Effector memory CD8-positive, alpha-beta T cell (primary cell): ENCODE measurements around the gene PGAM1.
A peak's percentile ranks its signal among the peaks of the same experiment; 100 is the strongest.

ENCODE experiments used
- ATAC-seq: fragments of 150-1000 bp; cut with Tn5 transposase; replicated peaks from 2 replicates; pipeline ENCODE4 v1.10.0; 2021; ENCODE audit warnings: mild to moderate bottlenecking, moderate library complexity
- DNase-seq, 3 experiments: peaks; one replicate each; pipeline ENCODE4 v3.0.0; 2021
- H3K27ac Mint-ChIP-seq, 2 donors: one replicate each; pipeline ENCODE4 v1.8.0; 2022; ENCODE audit warnings: mild to moderate bottlenecking in 2 of 2, mixed read lengths in 2 of 2, moderate library complexity in 2 of 2
- H3K27me3 Mint-ChIP-seq, 2 donors: one replicate each; pipeline ENCODE4 v1.8.0; 2022; ENCODE audit warnings: mixed read lengths in 2 of 2
- H3K36me3 Mint-ChIP-seq: one replicate; pipeline ENCODE4 v1.8.0; 2022; ENCODE audit warnings: mild to moderate bottlenecking, moderate library complexity, mixed read lengths; ENCODE audit not compliant: insufficient read depth
- H3K4me1 Mint-ChIP-seq, 2 donors: one replicate each; pipeline ENCODE4 v1.8.0; 2022; ENCODE audit warnings: low read depth in 2 of 2, mixed read lengths in 2 of 2
- H3K4me3 Mint-ChIP-seq, 2 donors: one replicate each; pipeline ENCODE4 v1.8.0; 2022; ENCODE audit warnings: mild to moderate bottlenecking in 2 of 2, mixed read lengths in 2 of 2, moderate library complexity in 2 of 2
- H3K9me3 Mint-ChIP-seq, 2 donors: one replicate each; pipeline ENCODE4 v1.8.0; 2022; ENCODE audit warnings: mixed read lengths in 2 of 2

PGAM1 gene

GRCh38 chr10:97426776-97427570 lies 982 bp downstream of the PGAM1 start:
- no peak for DNase-seq
- H3K4me3 Mint-ChIP-seq = peak overlapping the region; percentile 87 to 93
- H3K27ac Mint-ChIP-seq = peak overlapping the region; percentile 93 to 98
- no peak for ATAC-seq
- no peaks in the 10 kb centered on the region for H3K9me3 Mint-ChIP-seq
- peaks cover 27 to 28% of the 10 kb centered on the region in 2 donors for H3K4me1 Mint-ChIP-seq
- H3K36me3 Mint-ChIP-seq = peaks cover 52% of the 10 kb centered on the region
- no peaks in the 10 kb centered on the region for H3K27me3 Mint-ChIP-seq

- ATAC-seq (no peak), DNase-seq (no peak)
- no peaks in the 10 kb centered on the region for H3K9me3 Mint-ChIP-seq
- H3K36me3 Mint-ChIP-seq = peaks cover 54% of the 10 kb centered on the region
- H3K27me3 Mint-ChIP-seq = no peaks in the 10 kb centered on the region
- peaks cover 27 to 28% of the 10 kb centered on the region in 2 donors for H3K4me1 Mint-ChIP-seq
- peak overlapping the region; percentile 87 to 93 for H3K4me3 Mint-ChIP-seq
- H3K27ac Mint-ChIP-seq = peak overlapping the region; percentile 77 to 93
These were observed 1.7 kb downstream of the PGAM1 start for GRCh38 chr10:97427571-97428179.

GRCh38 chr10:97428572-97428981 lies 2.6 kb downstream of the PGAM1 start:
- Mint-ChIP-seq H3K27ac (peak overlapping the region; percentile 77 to 93), H3K36me3 (peaks cover 59% of the 10 kb centered on the region), H3K27me3 (no peaks in the 10 kb centered on the region), H3K9me3 (no peaks in the 10 kb centered on the region), H3K4me3 (peak overlapping the region; percentile 87 to 93), H3K4me1 (peaks cover 22 to 25% of the 10 kb centered on the region in 2 donors)
- ATAC-seq = no peak
- no peak for DNase-seq

DNA sequence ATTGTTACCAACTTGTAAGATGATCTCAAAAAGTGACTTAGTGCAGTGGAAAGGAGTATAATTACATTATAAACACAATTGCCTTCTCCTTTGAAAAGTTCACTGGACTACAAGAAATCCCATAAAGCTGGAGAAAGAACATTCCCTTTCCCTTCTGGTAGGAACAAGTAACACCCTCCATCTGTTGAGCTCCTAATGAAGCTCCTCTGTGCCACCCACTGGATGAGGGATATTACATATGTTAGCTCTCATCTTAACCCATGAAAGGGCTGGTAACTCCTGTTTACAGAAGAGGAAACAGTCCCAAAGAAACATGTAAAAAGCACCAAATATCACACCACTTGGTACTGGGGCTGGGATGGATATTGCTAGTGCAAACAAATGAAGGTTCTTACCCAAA lies 8.1 kb downstream of the PGAM1 start:
- H3K9me3 Mint-ChIP-seq = no peaks in the 10 kb centered on the region
- peaks cover 5 to 6% of the 10 kb centered on the region in 2 donors for H3K4me1 Mint-ChIP-seq
- peaks cover 82% of the 10 kb centered on the region for H3K36me3 Mint-ChIP-seq
- H3K27me3 Mint-ChIP-seq = no peaks in the 10 kb centered on the region
- ATAC-seq (no peak), DNase-seq (no peak)
- H3K4me3 Mint-ChIP-seq = no peak overlapping the region
- H3K27ac Mint-ChIP-seq = peak overlapping the region in 1 of 2 donors; percentile 36

DNA sequence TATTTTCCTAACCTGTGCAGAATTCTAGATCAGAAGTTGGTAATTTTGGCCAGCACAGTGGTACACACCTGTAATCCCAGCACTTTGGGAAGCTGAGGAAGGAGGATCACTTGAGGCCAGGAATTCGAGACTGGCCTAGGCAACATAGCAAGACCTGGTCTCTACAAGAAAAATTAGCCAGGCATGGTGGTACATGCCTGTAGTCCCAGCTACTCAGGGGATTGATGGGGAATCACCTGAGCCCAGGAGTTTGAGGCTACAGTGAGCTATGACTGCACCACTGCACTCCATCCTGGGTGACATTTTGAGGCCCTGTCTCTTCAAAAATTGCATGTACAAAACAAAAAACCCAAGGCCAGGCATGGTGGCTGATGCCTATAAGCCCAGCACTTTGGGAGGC lies 8.6 kb downstream of the PGAM1 start:
- no peaks in the 10 kb centered on the region for H3K27me3 Mint-ChIP-seq
- H3K4me1 Mint-ChIP-seq = peaks cover 0 to 3% of the 10 kb centered on the region in 2 donors
- DNase-seq (no peak), ATAC-seq (no peak)
- H3K4me3 Mint-ChIP-seq = no peak overlapping the region
- H3K36me3 Mint-ChIP-seq = peaks cover 81% of the 10 kb centered on the region
- H3K9me3 Mint-ChIP-seq = no peaks in the 10 kb centered on the region
- H3K27ac Mint-ChIP-seq = peak overlapping the region in 1 of 2 donors; percentile 36

DNA sequence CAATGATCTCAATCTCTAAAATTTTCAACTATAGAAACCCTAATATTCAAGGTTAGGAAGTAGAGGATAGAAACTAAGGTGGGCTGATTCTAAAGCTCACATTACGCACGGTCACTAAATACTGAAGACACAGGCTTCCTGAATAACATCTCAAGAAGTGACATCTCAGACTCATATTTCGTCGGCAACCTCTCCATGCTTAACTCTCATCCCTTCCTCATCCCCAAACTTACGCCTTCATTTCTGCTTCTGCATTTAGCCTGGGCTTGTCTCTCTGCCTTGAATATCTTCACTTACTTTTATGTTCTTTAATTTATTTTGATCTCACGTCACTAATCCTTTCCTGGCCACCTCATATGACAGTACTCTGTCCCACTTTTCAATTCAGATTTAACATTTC lies 9.2 kb downstream of the PGAM1 start:
- peaks cover 81% of the 10 kb centered on the region for H3K36me3 Mint-ChIP-seq
- DNase-seq (no peak), ATAC-seq (no peak)
- no peaks in the 10 kb centered on the region for H3K27me3 Mint-ChIP-seq
- no peaks in the 10 kb centered on the region for H3K4me1 Mint-ChIP-seq
- H3K4me3 Mint-ChIP-seq = no peak overlapping the region
- no peaks in the 10 kb centered on the region for H3K9me3 Mint-ChIP-seq
- peak overlapping the region in 1 of 2 donors; percentile 44 for H3K27ac Mint-ChIP-seq

- no peak for ATAC-seq
- no peaks in the 10 kb centered on the region for H3K9me3 Mint-ChIP-seq
- H3K27me3 Mint-ChIP-seq = no peaks in the 10 kb centered on the region
- no peak overlapping the region for H3K4me3 Mint-ChIP-seq
- no peak overlapping the region for H3K27ac Mint-ChIP-seq
- DNase-seq = no peak
- H3K36me3 Mint-ChIP-seq = peaks cover 55% of the 10 kb centered on the region
- H3K4me1 Mint-ChIP-seq = peaks cover 20 to 21% of the 10 kb centered on the region in 2 donors
These were observed 16.3 kb downstream of the PGAM1 start for GRCh38 chr10:97442277-97442676.

DNA sequence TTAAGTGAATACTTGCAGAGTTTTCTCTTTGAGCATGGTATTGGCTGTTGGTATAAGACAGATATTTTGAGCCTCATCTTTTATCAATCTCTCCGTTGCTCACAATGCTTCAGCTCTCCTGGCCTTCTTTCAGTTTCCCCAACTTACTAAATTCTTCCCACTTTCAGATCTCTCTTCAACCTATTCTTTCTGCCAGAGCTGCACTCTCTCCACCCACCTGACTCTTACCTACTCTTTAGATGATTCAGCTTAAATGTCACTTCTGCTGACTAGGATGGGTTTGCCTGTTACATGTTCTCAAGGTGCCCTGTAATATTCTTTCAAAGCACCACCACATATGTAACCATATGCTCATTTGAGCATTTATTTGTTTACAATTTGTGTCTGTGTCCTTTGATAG lies 18.2 kb downstream of the PGAM1 start:
- ATAC-seq (no peak), DNase-seq (no peak)
- H3K4me1 Mint-ChIP-seq = peaks cover 25 to 29% of the 10 kb centered on the region in 2 donors
- H3K9me3 Mint-ChIP-seq = no peaks in the 10 kb centered on the region
- peaks cover 37% of the 10 kb centered on the region for H3K36me3 Mint-ChIP-seq
- peak overlapping the region in 1 of 2 donors; percentile 99 for H3K4me3 Mint-ChIP-seq
- no peaks in the 10 kb centered on the region for H3K27me3 Mint-ChIP-seq
- peak overlapping the region; percentile 95 to 96 for H3K27ac Mint-ChIP-seq

DNA sequence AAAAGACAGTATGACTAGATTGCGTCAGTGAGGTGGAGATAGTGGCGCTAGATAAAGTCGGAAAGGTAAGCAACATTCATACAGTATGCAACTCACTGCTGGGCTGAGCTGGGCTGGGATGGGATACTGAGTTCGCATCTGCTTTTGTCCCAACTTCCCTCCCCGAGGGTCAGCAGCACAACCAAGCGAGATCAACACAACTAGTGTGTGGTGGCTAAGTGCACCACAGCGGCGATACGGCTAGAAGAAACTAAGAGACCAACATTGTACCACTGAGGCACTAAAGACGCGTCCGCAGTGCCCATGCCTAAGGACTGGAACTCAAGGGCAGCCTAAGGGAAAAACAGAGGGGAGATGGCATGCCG lies 19.3 kb downstream of the PGAM1 start:
- Mint-ChIP-seq H3K4me3 (peak overlapping the region; percentile 99 to 100), H3K27me3 (no peaks in the 10 kb centered on the region), H3K27ac (peak overlapping the region; percentile 95 to 96), H3K4me1 (peaks cover 26 to 32% of the 10 kb centered on the region in 2 donors), H3K36me3 (peaks cover 27% of the 10 kb centered on the region), H3K9me3 (no peaks in the 10 kb centered on the region)
- ATAC-seq (no peak), DNase-seq (no peak)

DNA sequence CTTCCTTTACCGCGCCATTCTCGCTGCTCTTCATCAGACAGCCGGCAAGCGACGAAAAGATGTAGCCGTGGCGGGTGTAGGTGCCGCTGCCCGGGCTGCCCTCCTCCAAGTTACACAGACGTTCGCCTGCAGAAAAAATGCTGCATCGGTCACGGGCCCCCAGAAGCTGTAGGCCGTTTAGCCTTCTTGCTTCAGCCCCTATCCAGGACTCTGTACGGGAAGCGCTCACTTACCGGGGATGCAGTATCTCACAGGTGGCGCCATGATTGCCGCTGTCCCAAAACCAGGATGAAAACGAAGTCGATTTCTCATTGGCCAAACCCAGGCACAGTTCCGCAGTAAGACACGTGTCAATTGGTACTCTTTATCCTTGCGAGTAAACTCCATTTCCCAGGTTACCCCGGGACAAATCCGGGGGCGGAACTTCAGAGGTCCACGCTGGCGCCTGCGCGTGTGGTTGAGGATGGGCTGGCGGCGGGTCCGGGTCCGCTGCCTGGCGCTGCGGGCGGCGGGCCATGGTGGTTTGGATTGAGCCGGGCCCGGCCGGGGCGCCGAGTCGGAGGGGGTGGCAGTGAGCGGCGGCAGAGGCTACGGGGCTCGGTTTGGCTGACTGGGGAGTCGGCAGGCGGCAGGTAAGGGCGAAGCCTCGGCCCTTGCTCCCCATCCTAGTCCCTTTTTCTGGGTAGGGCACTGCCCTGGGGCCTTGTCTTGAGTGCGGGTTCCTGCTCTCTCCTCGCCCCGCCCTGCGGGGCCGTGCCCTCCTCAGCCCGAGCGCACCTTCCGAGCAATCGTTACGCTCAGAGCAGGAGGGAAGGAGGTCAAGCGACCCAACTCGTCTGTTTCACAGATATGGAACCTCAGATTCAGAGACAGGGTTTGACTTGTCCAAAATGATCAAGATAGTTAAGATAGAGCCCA lies 20.0 kb downstream of the PGAM1 start, which contains the start of the genes EXOSC1 and ZDHHC16:
Gene EXOSC1 (minus strand): TSS at position 285 of the 918 bp plus-strand sequence. CDS start 21 bp downstream, at position 264.
Gene ZDHHC16 (plus strand): TSS at position 454 of the 918 bp plus-strand sequence. CDS start 5,501 bp downstream, outside the sequence.
- Mint-ChIP-seq H3K4me1 (peaks cover 32 to 34% of the 10 kb centered on the region in 2 donors), H3K27ac (peak within 1 kb of the TSS; percentile 95 to 96), H3K4me3 (peak within 1 kb of the TSS; percentile 99 to 100)

GRCh38 chr10:97450828-97451227 lies 24.8 kb downstream of the PGAM1 start:
- no peak overlapping the region for H3K4me3 Mint-ChIP-seq

More for the DNA sequence above, 20.0 kb downstream of the PGAM1 start, which contains the start of the genes EXOSC1 and ZDHHC16:
- no peaks in the 10 kb centered on the region for H3K27me3 Mint-ChIP-seq
- ATAC-seq (peak; percentile 96), DNase-seq (peak; percentile 82 to 85 (median 84))
- H3K9me3 Mint-ChIP-seq = no peaks in the 10 kb centered on the region
- H3K36me3 Mint-ChIP-seq = peaks cover 21% of the 10 kb centered on the region

DNA sequence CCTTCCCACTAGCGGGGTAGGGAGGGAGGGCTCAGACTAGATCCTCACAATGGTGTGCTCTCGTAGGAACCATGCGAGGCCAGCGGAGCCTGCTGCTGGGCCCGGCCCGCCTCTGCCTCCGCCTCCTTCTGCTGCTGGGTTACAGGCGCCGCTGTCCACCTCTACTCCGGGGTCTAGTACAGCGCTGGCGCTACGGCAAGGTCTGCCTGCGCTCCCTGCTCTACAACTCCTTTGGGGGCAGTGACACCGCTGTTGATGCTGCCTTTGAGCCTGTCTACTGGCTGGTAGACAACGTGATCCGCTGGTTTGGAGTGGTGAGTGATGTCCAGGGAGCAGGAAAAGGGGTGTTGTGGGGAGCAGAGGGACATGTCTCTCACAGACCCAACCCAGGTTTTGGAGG lies 25.6 kb downstream of the PGAM1 start:
- Mint-ChIP-seq H3K4me3 (no peak overlapping the region), H3K36me3 (peaks cover 12% of the 10 kb centered on the region), H3K27me3 (no peaks in the 10 kb centered on the region), H3K4me1 (peaks cover 11 to 18% of the 10 kb centered on the region in 2 donors), H3K9me3 (no peaks in the 10 kb centered on the region), H3K27ac (no peak overlapping the region)
- ATAC-seq = no peak
- DNase-seq = no peak

More at GRCh38 chr10:97450828-97451227, 24.8 kb downstream of the PGAM1 start:
- DNase-seq = no peak
- H3K27ac Mint-ChIP-seq = peak overlapping the region in 1 of 2 donors; percentile 57
- H3K27me3 Mint-ChIP-seq = no peaks in the 10 kb centered on the region
- H3K4me1 Mint-ChIP-seq = peaks cover 17 to 23% of the 10 kb centered on the region in 2 donors
- no peak for ATAC-seq
- peaks cover 11% of the 10 kb centered on the region for H3K36me3 Mint-ChIP-seq
- no peaks in the 10 kb centered on the region for H3K9me3 Mint-ChIP-seq

DNA sequence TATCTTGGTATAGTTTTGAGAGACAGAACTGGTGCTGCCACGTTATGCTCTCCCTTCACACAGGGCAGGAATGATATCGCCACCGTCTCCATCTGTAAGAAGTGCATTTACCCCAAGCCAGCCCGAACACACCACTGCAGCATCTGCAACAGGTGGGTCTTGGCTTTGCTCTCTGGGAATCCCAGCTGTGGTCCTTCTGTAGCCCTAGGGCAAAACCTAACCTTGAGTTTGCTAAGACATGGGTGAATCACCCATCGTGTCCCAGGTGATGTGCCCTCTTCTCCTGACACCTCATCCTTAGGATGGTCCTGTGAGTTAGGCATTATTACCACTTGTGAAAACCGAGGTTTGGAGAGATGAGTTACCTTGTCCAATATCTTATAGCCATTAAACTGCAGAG lies 26.4 kb downstream of the PGAM1 start:
- Mint-ChIP-seq H3K4me3 (no peak overlapping the region), H3K27me3 (no peaks in the 10 kb centered on the region), H3K4me1 (peaks cover 11 to 18% of the 10 kb centered on the region in 2 donors)

More for the DNA sequence above, 26.4 kb downstream of the PGAM1 start:
- no peak for DNase-seq
- Mint-ChIP-seq H3K36me3 (peaks cover 17% of the 10 kb centered on the region), H3K27ac (peak overlapping the region in 1 of 2 donors; percentile 76), H3K9me3 (no peaks in the 10 kb centered on the region)
- no peak for ATAC-seq
